NCI-H1436 treated with DMSO at 0.1 percent for 48 hours (cell line): Measurements from ENCODE around the gene LRRTM3.

Source experiments
- DNase-seq: peaks from one replicate; lab custom pipeline; 2025; lab: John Stamatoyannopoulos, UW

Gene LRRTM3

DNA sequence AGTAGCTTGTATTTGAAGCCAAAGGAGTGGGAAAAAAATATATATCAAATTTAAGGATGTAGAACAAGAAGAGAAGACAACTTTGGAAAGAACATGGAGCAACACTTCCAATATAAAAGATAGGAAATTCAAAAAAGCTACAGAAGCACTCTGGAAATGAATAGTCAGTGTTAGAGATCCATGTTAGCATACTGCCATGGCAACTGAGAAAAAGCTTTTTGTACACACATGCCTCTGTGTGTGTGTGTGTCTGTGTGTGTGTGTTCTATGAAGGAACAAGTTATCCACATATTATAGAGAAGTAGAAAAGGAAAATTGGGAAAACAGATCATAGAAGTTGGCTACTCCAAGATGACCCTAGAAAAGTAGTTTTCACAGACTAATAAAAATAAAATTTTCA is 96.3 kb downstream of the LRRTM3 start:
- DNase-seq = no peak

DNA sequence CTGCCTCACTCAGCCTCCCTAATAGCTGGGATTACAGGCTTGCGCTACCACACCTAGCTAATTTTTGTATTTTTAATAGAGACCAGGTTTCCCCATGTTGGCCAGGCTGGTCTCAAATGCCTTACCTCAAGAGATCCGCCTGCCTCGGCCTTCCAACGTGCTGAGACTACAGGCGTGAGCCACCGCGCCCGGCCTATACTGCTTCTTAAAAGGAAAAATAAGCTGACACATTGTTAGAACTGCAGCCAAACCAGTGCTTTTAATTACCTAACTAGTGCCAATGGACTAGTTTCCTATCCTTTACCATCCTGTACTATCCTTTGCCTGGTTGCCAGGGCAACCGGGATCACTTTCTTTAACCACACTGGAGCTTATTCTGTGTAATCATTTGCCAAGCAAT is 108.0 kb downstream of the LRRTM3 start:
- no peak for DNase-seq

DNA sequence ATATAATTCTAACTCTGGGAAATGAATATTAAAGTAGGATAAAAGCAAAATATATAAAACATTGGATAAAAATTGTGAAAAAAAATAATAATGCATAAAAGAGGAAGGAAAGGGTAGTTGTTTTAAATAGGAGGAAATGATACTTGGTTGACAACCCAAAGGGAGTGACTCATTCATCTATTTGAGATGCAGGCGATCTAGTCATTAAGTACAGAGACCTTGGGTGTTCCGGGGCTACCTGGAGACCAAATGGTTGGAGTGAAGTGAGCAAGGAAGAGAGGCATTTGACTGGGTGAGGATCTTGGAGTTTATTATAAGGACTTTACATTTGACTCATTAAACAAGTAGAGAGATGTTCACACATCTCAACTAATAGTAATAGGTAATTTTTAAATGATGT is 111.0 kb downstream of the LRRTM3 start:
- no peak for DNase-seq

DNA sequence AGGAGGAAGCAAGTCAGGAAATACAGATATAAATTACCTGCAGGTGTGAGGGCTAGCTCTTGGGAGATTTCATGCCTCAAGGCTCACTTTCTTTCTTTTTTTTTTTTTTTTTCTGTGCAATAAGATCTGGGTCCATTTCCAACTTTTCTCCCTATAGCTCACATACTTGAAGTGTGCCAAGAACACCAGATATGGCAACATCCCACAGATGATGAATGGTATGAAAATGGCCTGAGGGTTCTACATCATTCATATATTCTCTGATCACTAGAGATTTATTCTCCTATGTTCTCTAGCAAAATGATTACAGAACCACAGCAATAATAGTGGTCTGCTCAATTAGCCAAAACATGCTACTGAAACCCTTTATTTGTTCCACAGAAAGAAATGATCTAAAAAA is 117.2 kb downstream of the LRRTM3 start:
- DNase-seq = no peak

DNA sequence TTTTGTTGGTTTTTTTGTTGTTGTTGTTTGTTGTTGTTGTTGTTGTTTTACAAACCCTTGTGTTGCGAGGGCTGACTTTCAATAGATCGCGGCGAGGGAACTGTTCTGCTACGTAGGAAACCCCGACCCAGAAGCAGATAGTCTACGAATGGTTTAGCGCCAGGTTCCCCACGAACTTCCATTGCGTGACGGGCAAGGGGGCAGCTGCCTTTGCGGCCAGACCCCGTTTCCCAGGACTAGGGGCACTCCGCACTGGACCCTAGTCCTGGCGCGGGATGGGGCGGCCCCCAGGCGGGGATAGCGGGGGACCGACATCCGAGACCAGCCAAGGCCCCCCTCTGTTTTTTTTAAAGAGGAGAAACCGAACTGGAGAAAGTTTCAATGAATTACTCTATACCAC is 119.6 kb downstream of the LRRTM3 start:
- no peak for DNase-seq

DNA sequence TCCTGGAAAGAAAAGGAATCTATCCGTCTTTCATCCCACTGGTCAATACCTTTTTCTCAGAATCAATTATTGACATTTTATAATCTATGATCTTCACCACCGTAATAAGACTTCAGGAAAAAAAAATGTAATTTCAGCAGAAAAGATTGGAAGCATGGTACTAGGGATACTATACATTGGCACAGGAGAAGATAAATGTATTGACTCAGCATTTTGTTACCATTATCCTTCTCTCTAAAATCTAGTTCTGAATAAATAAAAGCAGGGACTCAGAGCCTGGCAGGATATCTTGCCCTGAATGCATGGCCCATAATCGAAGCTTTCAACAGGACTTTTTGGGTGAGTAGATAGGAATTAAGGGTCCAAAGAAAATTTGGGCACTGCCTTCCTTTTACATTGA is 120.7 kb downstream of the LRRTM3 start:
- no peak for DNase-seq

DNA sequence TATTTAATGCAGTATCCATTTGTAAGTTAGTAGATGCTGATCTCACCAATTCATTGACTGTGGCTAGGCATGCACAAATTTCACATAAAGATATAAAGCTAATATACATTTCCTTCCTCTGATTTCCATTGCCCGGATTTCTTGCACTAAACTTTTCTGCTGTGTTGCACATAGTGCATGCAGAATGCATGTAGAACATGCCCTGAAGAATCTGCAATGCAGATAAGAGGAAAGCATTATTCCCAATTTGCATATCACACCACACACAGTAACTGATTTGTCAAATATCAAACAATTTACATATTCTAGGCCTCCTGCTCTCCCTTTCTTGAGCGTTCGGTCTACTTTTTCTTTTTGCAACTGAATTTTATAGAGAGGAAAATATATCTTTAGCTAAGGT is 124.2 kb downstream of the LRRTM3 start:
- DNase-seq = no peak

DNA sequence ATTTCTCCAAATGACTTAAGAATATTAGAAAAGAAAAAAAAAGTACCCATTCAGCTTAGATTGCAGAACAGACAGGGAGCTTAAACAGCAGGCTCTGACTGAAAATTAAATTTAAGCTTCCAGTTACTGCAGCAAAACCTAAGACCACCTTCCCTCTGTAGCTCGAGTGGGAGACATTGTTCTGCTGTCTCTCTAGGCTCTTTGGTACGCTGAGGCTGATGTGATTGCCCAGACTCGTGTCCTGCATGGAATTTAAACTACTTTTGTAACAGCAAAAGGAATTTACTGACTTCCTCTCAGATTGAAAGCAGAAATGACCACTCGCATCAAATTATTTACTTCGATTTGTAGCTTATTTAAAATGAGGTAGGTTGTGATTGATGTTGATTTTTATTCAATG is 124.6 kb downstream of the LRRTM3 start:
- DNase-seq = no peak

DNA sequence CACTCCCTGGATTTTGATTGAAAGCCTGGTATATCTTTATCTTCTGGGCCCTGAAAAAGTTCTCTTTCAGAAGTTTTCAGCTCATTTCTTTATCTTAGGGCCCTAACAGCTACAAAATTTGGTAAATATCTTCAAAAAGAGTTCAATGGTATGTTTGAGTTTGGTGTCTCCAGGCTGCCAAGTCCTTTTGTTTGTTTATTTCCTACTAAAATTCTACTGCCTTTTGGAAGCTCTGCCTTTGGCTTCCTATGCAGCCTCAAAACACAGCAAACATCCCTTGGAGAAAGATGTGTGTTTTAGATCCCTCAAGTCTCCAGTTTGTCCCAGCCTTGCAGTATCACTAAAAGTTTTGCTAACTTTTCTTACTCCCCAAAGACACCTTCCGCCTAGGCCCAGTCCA is 146.8 kb downstream of the LRRTM3 start:
- DNase-seq = no peak

DNA sequence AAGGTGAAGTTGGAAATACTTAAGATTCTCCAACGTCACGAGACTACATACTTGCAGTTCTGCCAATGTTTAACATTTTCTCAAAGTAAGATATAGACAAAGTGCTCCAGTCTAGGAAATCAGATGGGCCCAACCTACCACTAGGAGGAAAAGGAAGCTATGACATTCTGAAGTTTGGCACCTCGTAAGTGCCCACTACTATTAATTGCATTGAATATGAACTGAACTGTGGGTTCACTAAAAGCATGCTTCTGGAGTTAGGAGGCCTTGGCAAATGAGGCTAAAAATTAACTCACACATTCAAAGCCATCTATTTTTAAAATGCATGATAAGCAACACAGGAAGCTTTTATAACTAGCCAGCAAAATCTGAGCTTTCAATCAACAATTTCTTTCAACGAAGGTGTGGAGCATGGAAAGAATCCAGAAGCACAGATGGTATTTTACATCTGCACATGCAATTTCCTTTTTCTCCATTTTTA is 149.7 kb downstream of the LRRTM3 start:
- DNase-seq = no peak

DNA sequence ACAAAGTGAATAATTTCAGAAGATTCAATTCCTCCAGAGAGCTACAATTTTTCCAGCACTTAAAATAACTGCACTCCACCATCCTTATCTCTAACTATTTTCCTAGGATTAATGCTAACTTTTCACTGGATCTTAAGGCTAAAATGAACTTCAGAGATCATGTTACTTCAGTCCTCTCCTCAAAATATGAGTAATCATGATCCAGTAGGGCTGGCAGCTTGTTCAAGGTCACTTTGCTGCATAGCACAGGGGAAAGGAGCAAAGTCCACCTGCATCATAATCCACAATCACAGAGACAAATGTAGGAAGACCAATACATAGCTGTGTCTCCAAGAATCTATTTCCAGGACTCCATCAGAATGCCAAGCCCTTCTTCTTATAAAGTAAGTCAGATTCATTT is 150.3 kb downstream of the LRRTM3 start:
- DNase-seq = no peak

DNA sequence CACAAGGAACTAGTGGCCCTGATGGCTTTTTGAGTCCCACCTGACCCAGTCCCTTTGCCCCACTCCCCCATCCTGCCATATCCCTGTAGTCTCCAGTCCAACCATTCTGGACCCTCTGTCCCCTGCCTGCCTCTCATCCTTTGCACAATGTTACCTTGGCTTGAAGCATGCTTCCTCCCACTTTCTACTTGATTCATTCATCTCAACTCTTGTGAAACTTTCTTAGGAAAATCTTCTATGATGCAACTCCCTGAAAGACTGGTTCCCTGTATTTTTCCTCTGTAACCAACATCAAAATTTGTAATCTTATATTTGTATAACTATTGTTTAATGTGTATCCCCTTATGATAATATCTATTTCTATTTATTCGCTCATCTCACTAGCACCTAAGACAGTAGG is 151.5 kb downstream of the LRRTM3 start:
- DNase-seq = no peak

DNA sequence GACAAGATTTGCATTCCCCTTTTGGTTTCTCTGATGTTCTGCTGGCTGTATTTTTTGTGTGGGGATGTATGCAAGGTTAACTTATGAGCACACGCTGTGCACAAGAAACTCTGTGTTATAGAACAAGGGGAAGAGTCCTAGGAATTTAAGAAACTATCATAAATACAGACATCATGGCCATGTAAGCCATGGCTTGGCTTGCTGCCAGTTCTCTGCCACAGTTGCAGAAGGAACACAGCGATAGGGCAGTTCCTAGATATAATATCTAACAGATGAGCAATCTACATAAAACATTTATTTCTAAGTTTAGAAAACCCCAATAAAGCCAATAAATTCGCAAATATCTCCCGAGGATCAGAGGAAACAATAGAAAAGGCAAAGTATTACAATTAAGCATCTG is 153.3 kb downstream of the LRRTM3 start:
- no peak for DNase-seq

DNA sequence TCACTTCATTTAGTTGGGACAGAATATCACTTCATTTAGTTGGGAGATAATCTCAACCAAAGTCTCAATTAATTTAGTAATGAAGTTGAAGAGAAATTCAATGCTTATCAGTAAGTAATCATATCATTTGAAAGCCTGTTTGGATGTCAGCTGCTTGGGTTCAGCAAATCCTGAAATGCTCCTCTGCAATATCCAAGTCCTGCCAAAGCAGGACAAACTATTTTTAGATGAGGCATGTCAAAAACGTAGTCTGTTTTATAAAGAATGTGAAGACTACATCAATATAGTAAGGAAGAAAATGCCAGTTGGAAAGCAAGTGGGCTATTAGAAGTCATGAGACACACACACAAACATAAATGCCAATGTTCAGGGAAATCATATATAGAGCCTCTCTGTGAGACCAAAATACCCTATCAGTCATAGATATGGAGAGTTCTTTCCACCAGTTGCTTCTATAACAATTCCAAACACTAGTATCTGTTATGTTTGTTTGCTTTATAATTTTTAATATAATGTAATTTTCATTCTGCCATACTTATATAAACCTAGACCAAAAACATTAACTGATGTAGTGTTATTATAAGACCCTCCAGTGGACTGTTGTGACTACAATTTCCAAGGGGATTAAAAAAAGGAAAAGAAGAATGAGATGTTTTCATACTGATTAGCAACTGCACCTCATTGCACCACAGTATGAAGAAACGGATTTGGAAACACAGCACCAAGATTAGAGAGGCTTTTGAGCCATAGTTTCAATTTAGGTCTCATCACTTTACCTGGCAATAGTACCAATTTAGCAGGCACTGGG is 160.7 kb downstream of the LRRTM3 start:
- DNase-seq = no peak

DNA sequence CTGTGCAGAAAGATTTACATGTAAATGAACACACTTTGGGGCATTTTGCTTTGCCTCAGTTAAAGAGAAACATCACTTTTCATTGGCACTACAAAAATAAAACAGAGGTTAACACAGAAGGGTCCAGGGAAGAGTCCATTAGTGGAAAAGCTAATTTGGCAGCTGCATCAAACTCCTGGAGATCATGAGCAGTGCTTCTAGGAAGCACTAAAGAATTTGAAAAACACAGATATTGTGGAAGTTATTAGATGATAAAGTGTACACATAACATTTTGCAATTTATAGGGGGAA is 161.2 kb downstream of the LRRTM3 start:
- DNase-seq = no peak

DNA sequence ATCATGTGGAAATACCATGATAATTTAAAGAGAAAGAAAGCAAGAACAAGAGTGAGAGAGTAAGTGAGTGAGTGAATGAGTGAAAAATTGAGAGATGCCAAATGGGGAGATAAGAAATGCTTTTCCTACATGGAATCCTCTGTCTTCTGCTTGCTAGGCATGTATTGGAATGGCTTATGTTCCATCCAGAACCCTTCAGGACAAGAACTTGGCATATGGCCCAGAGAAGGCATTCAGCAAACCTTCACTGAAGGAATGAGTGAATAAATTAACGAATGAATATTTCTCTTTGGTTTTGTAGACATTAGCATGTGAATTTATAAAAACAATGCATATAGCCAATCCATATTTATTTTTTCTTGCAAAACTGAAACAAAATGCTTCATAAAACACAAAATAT is 162.2 kb downstream of the LRRTM3 start:
- no peak for DNase-seq

DNA sequence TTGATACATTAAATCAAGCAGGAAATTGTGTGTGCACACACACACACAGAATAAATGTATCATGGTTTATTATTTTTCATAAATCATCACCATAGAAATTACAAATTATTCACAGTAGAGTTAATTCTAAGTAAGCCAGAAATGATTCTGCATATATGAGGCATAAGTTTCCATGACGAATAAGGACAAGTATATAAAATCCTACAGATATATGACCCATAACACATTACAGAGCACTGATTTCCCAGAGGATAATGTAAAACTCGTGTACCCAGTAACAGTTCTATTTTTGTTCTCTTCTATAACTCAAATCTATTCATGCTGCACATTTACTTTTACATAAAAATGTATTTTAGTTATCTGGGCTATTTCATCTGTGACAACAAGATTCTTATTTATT is 169.7 kb downstream of the LRRTM3 start:
- no peak for DNase-seq

DNA sequence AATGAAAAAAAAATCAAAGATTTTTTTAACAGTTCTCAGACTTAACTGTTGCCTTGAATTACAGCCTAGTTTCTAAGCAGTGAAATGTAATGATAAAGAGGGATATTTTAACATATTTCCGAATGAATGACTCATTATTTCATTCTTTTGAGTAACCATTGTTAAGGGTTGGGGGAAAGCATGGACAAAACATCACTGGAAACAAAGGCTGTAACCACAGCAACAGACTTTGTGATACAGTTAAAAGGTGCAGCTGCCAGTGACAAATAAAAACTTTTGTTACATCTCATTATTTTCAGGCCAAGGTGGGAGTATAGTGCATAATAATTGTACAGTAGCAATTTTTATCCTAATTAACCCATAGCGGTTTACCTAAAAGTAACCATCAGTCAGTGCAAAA is 172.6 kb downstream of the LRRTM3 start:
- no peak for DNase-seq

DNA sequence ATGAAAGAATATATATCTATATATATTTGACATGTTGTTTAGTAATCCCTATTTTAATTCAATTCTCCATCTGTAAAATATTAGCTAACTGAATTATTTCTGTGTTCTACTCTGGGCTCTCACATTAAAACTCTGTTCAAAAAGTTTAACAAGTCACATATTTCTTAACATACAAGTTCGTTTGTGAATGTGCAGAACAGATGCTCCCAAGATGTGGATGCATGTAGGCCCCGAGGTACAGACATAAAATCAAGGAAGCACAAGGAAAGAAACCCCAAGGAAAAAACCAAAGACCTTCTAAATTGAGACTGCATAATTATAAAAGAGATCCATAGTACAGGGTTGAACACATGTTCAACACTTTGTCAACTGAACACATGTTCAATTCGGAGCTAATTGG is 175.1 kb downstream of the LRRTM3 start:
- DNase-seq = no peak

DNA sequence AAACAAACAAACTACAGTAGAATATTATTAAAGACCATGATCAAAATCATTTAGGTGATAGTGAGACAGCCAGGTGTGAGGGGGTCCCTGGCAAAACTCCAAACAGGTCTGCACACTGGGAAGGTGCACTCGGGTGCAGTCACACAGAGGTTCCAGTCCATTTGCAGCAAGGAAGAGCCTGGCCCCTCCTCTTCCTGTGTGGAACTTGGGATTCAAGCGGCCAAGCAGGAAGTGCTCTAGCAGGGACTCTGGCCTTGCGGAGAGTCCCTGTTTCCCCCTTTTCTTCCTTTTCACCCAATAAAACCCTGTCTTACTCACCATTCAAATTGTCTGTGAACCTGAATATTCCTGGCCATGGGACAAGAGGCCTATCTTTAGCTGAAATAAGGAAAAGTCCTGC is 181.8 kb downstream of the LRRTM3 start:
- no peak for DNase-seq

DNA sequence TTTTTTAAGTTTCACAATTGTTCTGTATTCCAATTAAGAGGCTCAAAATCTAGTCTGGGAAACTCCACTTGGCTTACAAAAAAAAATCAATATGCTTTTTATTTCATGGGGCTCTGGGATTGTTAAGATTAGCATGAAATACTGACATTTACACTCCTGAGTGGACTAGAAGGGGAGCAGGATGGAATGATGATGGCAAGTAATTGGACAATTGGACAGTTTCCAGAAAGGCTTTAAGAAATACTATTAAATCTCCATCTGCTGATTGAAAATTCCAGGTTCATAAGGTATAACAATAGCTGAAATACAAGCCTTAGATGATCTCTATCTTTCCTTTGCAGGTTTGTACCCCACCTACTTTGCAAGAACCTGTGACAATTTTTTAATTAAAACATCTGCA is 184.4 kb downstream of the LRRTM3 start:
- DNase-seq = no peak

DNA sequence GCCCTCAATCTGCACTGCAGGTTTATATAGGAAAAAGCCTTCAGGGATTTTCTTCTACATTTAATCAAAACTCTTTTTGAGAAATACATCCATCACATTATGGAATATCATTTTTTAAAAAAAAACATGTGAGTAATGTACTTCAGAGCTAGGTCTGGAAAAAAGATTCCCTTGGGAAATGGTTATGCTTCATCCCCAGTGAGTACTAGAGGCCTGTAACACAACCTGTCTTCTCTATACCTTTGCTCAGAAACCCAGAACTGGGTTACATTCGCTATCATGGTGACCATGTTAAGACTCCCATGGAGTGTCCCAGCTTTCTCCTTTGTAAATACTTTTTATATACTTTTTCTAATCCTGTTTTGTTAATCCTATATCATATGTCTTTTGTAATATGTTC is 186.9 kb downstream of the LRRTM3 start:
- no peak for DNase-seq

DNA sequence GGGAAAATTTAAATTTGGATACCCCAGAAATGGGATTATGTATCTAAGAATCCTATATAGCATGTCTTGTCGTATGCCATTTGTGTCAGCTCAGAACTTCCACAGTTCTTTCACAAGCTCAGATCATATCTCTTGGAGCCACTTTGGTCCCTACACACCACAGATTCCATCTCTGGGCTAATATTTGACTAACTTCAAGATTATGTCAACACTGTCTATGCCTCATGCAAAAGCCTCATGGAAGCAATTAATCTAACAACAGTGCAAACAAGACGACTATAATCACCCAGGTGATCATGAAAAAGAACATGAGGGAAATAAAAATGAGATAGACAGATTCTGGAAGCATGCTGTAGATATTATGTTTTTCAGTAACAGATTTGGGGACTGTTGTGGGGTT is 189.1 kb downstream of the LRRTM3 start:
- no peak for DNase-seq

DNA sequence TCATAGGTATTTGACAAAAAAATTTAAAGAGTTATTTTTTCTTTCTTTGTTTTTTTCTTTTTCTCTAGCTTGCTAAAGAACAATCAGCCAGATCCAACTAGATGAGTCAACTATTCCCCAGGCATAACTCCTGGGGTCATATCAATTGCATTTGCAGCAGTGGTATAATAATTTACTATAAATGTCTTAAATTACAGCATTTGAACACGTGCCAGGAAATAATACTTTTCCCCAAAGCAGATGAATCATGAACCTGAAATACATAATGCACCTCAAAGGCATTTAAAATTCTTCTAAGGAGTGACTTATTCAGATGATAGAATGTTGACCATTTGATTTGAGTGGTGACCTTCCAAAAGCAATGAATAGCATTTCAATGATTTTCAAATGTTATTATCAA is 190.1 kb downstream of the LRRTM3 start:
- DNase-seq = no peak

DNA sequence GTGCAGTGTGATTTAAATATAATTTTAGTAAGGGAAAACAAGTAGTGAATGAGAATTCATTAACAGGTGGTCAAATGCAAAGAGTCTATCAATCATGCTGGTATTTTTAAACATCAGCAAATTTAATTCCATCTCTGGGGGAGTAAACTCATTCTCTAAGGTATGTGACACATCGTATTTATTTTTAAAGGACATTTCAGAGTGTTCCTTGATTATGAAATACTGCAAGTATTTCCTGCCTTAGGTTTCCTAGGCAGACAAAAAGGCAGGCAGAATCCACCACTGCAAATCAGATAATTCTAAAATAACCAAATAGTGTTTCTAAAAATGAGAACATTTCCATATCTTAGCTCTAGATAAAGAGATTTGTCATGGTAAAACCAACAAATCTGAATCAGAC is 193.8 kb downstream of the LRRTM3 start:
- DNase-seq = no peak
